GM12892 (cell line): ENCODE data around the gene MRPL17.

ENCODE experiments used
- POLR2A ChIP-seq: IDR thresholded peaks from 2 replicates; pipeline ENCODE4 v1.6.1; 2011; ENCODE audit warnings: low read depth, low read length, control low read depth
- POLR2AphosphoS5 ChIP-seq: IDR thresholded peaks from 2 replicates; pipeline ENCODE4 v1.6.1; 2011; ENCODE audit warnings: low read depth, low read length, control low read depth
- TAF1 ChIP-seq: IDR thresholded peaks from 2 replicates; pipeline ENCODE4 v1.6.1; 2011; ENCODE audit warnings: low read depth, mild to moderate bottlenecking, control low read depth, low read length, borderline replicate concordance

DNA sequence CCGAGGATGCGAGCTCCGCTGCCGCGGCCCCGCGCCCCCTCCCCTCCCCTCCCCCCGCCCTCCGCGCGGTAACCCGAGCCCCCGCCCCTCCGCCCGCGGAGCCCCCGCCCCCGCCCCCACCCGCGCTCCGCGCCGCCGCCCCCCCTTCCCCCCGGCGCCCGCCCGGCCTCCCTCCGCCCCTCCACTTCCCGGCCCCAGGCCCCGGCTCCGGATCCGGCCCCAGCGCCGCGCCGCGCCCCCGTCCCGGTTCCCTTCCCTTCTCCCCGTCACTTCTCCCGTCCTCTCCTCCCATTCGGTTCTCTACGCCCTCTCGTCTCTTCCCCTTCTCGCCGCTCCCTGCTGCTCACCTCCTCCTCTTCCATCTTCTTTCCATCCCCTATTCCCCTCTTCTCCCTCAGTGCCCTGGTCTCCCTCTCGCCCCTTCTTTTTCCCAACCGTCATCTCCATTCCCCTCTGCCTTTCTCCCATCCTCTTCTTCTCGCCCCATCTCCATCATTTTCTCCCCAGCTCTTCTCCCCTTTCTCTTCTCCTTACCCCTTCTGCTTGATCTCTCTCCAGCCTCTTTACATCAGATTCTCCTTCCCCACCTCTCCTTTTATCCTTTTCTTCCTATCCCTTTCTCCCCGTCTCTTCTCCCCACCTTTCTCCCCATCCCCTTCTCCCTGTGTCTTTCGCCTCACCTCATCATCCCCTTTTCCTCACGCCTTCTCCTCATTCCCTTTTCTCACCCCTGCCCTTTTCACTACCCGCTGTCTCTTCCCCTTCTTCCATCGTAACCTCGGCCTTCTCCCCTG, 27.2 kb downstream of the MRPL17 start, which contains the start of gene DCHS1:
- TF ChIP-seq POLR2A, result no peak
- no peak for TF ChIP-seq POLR2AphosphoS5
- TF ChIP-seq TAF1, result no peak
